B cell (primary cell): ENCODE measurements around the gene PRDM10.

Source experiments
- EZH2 ChIP-seq: IDR thresholded peaks from 2 replicates; pipeline ENCODE4 v1.6.1; 2012; ENCODE audit warnings: borderline replicate concordance, low read depth, mild to moderate bottlenecking, moderate library complexity, low read length; ENCODE audit not compliant: insufficient read depth, poor library complexity, severe bottlenecking
- TF ChIP-seq, protein P1 (sequence below): fragments of 200-600 bp; IDR thresholded peaks from one replicate; pipeline ENCODE4 v1.8.0; 2022; ENCODE audit warnings: antibody characterized with exemption, mild to moderate bottlenecking

DNA sequence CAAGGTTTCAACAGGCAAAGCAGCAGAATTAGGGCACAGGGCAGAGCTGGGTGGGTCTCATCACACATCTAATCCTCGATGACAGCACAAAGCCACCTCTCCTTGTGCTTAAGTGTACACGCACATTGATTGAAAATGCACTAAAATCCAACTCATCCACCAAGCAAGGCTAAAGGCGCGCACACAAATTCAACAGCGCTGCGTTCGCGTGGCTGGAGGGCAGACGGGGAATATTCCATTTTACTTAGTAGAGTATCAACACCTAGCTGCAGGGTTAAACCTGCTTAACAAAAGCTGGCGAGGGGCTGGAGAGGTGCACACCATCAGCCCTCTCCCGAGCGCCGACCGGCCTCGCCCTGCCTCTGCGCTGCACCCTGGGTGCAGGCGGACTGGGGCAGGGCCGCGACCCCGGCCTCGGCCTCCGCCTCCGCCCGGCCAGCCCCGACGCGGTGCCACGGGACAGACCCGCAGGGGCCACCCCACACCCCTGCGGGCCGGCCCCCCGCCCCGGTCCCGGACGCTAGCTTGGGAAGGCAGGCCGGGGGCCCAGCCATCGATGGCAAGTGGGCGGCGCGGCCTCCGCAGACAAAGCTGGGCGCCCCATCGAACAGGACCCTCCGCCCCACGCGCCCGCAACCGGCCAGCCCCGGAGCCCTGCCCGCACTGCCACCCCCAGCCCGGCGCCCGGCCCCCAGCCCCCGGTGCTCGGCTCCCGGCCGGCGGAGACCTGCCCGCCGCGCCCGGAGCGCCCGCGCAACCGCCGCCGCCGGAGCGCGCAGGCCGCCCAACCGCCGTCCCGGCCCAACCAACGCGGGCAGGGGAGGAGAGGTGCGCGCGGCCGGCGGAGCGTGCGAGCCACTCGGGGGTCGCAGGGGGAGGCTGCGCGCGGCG lies 929 bp downstream of the PRDM10 start:
- TF ChIP-seq, protein P1, sequence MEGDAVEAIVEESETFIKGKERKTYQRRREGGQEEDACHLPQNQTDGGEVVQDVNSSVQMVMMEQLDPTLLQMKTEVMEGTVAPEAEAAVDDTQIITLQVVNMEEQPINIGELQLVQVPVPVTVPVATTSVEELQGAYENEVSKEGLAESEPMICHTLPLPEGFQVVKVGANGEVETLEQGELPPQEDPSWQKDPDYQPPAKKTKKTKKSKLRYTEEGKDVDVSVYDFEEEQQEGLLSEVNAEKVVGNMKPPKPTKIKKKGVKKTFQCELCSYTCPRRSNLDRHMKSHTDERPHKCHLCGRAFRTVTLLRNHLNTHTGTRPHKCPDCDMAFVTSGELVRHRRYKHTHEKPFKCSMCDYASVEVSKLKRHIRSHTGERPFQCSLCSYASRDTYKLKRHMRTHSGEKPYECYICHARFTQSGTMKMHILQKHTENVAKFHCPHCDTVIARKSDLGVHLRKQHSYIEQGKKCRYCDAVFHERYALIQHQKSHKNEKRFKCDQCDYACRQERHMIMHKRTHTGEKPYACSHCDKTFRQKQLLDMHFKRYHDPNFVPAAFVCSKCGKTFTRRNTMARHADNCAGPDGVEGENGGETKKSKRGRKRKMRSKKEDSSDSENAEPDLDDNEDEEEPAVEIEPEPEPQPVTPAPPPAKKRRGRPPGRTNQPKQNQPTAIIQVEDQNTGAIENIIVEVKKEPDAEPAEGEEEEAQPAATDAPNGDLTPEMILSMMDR: no peak
- TF ChIP-seq EZH2: no peak
